GM12865 (cell line): ENCODE results near the gene SSH3.

ENCODE experiments used
- DNase-seq: peaks from one replicate; pipeline ENCODE4 v3.0.0; 2010; ENCODE audit warnings: low read depth
- H3K4me3 ChIP-seq: 2 replicates; pipeline ENCODE4 v1.5.1; 2011; ENCODE audit warnings: mild to moderate bottlenecking, low read depth, low read length, control low read depth
- TF ChIP-seq, protein P1 (sequence below): IDR thresholded peaks from 2 replicates; pipeline ENCODE4 v1.5.1; 2011; ENCODE audit warnings: low read length, control low read depth, low read depth, inconsistent platforms; ENCODE audit not compliant: insufficient read depth; ENCODE audit errors: missing control alignments

SSH3 gene

DNA sequence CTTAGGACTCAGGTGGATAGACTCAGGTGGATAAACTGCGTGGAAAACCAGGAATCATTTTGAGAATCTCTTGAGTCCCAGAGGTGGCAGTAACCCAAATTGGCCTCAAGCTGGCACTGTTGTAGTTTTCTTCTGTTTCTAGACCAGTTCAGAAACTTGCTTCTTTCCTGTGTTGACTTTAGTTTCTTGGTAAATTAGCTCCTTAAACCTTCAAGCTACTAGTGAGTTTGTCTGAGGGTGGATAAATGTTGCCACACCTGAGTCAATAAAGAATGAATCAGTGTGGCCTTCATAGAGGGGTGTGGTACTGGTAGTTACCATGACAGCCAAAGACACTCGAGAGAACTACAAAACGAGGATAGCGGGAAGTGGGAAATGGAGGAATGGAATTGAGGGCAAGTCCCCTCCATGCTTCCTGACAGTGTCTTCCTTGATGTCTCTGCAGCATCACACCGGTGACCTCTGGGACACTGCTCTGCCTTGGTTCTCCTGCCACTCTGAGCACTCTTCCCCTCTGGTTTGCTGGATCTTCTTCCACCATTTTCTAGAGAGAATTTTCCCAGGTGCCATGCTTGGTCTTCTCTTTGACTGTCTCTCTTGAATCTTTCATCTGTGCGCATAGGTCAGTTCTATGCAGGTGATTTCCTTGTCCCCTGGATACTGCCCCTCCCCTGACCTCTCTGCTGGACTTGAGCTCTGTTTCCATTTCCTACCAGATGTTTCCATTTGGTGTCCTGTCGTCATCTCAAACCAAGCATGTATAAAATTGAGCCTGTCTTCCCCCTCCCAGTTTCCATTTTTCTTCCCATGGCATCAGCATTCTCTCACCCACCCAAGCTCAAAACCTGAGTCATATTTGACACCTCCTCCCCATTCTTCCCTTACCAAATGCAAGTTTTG is 42.8 kb downstream of the SSH3 start:
- DNase-seq = peak; percentile 67
- H3K4me3 ChIP-seq = no peak overlapping the region
- TF ChIP-seq, protein P1, sequence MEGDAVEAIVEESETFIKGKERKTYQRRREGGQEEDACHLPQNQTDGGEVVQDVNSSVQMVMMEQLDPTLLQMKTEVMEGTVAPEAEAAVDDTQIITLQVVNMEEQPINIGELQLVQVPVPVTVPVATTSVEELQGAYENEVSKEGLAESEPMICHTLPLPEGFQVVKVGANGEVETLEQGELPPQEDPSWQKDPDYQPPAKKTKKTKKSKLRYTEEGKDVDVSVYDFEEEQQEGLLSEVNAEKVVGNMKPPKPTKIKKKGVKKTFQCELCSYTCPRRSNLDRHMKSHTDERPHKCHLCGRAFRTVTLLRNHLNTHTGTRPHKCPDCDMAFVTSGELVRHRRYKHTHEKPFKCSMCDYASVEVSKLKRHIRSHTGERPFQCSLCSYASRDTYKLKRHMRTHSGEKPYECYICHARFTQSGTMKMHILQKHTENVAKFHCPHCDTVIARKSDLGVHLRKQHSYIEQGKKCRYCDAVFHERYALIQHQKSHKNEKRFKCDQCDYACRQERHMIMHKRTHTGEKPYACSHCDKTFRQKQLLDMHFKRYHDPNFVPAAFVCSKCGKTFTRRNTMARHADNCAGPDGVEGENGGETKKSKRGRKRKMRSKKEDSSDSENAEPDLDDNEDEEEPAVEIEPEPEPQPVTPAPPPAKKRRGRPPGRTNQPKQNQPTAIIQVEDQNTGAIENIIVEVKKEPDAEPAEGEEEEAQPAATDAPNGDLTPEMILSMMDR = peak; percentile 86

DNA sequence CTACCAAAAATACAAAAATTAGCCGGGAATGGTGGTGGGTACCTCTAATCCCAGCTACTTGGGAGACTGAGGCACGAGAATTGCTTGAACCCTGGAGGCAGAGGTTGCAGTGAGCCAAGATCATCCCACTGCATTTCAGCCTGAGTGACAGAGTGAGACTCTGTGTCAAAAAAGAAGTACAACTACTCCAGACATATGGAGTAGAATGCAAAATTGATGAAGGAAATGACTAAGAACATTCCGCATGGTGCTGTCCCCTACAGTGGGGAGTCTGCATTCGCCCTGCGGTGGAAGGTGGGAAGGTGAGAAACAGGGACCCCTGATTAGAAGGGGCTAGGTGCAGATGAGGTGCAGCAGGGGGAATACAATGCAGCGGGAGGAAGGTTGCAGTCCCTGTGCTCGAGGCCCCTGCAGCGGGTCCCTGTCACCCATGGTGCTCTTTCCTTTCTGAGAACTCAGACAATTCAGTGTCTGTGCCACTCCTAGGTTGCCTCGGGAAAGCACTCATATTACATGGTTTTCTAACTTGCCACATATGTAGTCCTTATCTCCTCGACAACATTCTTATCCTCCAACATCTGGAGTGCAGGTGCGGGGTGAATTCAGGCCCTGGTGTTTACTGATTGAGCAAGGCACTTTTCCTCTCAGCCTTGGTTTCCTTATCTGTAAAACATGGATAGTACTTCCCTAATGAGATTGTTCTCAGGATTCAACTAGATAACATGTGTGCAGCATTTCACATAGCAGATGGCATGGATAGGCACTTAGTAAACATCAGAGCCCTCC is 44.8 kb downstream of the SSH3 start:
- no peak for DNase-seq
- H3K4me3 ChIP-seq = no peak overlapping the region
- TF ChIP-seq, protein P1 = no peak

DNA sequence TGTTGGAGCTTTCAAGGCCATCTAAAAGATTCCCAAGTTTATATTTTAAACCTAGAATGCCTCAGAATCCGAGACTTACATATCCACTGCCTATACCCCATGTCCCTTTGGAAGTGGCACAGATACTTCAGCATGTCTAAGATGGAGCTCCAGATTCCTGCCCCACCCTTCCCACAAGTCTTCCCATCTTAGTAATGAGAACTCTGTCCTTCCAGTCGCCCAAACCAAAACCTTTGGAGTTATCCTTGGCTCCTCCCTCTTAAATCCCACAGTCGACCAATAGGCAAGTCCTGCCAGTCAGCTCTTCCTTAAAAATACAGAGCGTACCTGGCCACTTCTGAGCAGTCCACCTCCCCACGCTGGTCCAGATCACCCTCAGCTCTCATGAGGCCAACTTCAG is 45.7 kb downstream of the SSH3 start:
- no peak for DNase-seq

DNA sequence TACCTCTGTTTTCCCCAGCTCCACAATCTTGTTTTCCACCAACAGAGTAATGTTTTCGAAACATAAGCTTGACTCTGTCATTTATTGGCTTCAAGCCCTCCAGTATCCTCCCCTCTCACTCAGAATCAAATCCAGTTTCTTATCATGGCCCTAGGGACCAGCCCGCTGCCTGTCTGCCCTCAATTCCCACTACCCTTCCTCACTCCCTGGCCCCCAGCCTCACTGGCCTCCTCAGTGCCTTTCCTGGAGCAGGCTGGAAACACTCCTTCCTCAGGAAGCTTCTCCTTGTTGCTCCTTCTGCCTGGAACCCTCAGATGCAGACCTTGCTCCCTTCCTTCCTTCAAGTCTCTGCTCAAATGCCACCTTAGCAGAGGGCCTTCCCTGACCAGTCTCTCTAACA is 46.1 kb downstream of the SSH3 start:
- TF ChIP-seq, protein P1 = no peak
- DNase-seq = no peak
- H3K4me3 ChIP-seq = no peak overlapping the region

More for the DNA sequence above, 45.7 kb downstream of the SSH3 start:
- H3K4me3 ChIP-seq = no peak overlapping the region
- TF ChIP-seq, protein P1 = no peak

DNA sequence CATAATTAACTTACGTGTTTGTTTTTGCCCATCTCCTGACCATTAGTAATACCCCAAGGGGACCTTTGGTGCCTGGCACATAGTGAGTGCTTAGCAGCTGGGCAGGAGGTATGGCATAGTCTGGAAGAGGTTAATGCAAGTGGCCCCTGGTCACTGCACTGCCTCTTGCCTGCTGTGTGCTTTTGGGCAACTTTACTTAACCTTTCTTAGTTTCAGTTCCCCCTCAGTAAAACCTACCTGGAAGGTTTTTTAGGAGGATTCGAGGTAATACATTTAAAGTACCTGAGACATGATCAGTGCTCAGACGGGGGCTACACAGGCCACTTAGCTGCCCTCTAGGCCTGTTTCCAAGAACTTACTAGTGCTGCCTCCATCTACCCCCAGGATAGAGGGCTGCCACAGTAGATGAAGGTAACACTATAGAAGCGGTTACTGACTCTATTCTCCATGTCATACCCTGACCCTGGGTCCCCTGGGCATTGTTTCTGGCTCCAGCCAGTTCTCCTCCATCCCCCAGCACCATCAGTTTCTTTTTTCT is 46.7 kb downstream of the SSH3 start:
- DNase-seq = no peak
- TF ChIP-seq, protein P1 = no peak
- no peak overlapping the region for H3K4me3 ChIP-seq

DNA sequence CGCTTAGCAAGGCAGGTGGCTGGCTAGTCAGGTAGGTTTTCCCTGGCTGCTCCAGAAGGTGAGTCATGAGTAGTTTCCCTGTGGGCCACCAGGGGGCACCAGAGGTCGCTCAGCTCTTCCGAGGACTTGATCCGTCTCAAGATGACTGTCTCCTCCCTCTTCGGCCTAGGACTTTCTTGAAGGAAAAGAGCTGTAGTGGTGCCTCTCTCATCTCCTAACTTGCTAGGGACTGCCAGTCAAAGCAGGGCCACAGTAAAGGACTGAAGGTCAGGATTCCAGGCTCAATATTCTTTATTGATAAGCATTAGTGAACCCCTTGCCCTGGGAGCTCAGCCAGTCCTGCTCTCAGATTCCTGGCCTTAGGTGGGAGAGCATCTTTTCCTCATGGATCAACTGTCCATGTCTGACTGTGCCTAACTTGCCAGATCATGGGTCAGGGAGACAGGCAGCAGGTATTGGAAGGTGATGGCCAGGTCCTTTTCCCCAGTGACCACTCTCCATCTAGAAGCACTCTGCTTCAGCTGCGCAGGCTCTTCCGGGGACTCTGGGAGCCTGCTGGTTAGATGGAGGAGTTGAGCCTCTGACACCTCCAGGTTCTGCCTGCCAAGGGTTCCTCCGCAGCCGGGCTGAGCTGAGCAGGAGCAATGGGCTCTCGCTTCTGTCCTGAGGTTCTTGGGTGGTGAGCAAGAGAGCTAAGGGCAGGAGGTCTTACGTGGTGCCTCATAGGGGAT is 48.1 kb downstream of the SSH3 start:
- peak; percentile 90 for DNase-seq
- peak overlapping the region; percentile 60 for H3K4me3 ChIP-seq
- TF ChIP-seq, protein P1 = peak; percentile 97
